Measurements from ENCODE around the gene LRRC27.

DNA sequence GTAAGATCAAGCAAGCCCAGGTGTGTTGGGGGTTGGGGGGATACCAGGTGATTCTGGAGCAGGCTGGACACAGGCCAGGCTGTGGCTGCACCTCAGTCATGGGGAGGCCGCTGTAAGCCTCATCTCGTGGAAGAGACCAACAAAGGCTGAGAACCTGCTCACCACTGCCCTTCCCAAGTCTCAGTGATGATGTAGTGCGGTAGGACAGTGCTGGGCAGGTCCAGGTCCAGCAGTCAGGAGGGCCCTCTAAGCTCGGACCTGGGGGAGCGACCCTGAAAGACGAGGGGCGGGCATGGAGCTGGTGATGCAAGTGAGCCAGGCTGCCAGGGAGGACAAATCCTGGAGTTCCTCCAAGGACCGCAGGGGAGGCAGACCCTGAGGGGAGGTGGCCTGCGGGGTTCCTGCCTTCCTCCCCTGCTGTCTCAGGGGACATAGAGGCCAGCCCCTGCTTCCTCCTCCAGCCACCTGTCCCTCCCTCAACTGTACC, 61.7 kb downstream of the LRRC27 start:
- TF ChIP-seq, protein P1, sequence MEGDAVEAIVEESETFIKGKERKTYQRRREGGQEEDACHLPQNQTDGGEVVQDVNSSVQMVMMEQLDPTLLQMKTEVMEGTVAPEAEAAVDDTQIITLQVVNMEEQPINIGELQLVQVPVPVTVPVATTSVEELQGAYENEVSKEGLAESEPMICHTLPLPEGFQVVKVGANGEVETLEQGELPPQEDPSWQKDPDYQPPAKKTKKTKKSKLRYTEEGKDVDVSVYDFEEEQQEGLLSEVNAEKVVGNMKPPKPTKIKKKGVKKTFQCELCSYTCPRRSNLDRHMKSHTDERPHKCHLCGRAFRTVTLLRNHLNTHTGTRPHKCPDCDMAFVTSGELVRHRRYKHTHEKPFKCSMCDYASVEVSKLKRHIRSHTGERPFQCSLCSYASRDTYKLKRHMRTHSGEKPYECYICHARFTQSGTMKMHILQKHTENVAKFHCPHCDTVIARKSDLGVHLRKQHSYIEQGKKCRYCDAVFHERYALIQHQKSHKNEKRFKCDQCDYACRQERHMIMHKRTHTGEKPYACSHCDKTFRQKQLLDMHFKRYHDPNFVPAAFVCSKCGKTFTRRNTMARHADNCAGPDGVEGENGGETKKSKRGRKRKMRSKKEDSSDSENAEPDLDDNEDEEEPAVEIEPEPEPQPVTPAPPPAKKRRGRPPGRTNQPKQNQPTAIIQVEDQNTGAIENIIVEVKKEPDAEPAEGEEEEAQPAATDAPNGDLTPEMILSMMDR (IDR thresholded peaks at IDR 0.05) = no peak
- no peak for TF ChIP-seq POLR2A (IDR thresholded peaks at IDR 0.05)
